ENCODE data around the gene FAM124A. TPM values are rescaled to one million over a fixed set of nuclear protein-coding genes. Genes with fewer than 3 reads are reported as not detected.

The FAM124A gene
- total and polyA plus RNA-seq, 2 of the 8 experiments (the other 6 are each of a cell fraction or from before 2014, with no cell fraction given) = 40.7 to 49.9 TPM

DNA sequence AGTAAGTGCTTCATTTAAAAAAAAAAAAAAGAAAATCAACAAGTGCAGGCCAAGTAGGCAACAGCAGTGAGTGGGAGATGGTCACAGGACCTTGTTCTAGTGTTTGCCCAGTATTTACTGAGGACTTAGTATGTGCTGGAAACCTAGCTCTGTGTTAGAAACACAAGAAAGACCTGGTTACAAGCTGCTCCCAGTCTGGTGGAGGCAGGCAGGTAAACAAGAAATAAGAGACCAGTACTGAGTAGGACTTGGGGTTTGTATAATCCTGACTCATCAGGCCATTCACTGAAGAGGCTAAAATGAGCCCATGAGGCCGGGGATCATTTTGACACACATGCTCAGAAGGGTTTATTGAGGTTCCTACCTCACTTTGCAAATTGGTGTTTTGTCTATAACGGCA lies 95.8 kb downstream of the FAM124A start (continued):
- TF ChIP-seq, protein P1, sequence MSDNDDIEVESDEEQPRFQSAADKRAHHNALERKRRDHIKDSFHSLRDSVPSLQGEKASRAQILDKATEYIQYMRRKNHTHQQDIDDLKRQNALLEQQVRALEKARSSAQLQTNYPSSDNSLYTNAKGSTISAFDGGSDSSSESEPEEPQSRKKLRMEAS (IDR thresholded peaks at IDR 0.05) = no peak
- no peak for TF ChIP-seq POLR2AphosphoS5 (IDR thresholded peaks at IDR 0.05; ENCODE audit: low read depth, low read length)
- no peak for TF ChIP-seq CBX8 (IDR thresholded peaks at IDR 0.05; ENCODE audit: borderline replicate concordance, low read depth, low read length)
- no peak for TF ChIP-seq CTBP2 (IDR thresholded peaks at IDR 0.05; ENCODE audit: borderline replicate concordance, insufficient read depth, insufficient read length, low read length)
- no peak for TF ChIP-seq CHD1 (IDR thresholded peaks at IDR 0.05; ENCODE audit: low read depth, low read length)

Data from H1 (cell line).